Left forelimb (tissue), 1 donor: Measurements from ENCODE around the gene PDE6D.
"Not testable (repeated sequence)": the region's sequence is repeated elsewhere in the genome, so short reads cannot be mapped to it uniquely, and the experiment has no call there.

Source experiments
- DNase-seq: peaks from one replicate; pipeline ENCODE4 v3.0.0-alpha.2; 2018; ENCODE audit warnings: low spot score

Gene PDE6D

GRCh38 chr2:231718799-231719198, 62.3 kb downstream of the PDE6D start:
- no peak for DNase-seq

GRCh38 chr2:231717281-231718171, 63.6 kb downstream of the PDE6D start:
- no peak for DNase-seq

- no peak for DNase-seq
These were observed 64.3 kb downstream of the PDE6D start for GRCh38 chr2:231716666-231717280.

- DNase-seq, result no peak
These were observed 65.0 kb downstream of the PDE6D start for GRCh38 chr2:231715988-231716616.

DNA sequence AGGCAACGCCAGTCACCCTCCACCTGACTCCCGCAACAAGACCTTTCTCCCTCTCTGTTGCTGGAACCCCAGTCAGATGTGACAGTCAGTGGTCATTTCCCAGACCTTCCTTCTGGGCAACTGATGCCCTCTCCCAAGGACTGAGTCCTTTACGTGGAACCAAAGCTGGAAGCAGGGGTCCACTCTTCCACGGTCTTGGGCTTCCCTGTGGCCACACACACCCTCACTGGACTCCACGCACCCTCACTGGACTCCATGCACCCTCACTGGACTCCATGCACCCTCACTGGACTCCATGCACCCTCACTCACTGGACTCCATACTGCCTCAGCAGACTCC, 65.6 kb downstream of the PDE6D start:
- no peak for DNase-seq

DNA sequence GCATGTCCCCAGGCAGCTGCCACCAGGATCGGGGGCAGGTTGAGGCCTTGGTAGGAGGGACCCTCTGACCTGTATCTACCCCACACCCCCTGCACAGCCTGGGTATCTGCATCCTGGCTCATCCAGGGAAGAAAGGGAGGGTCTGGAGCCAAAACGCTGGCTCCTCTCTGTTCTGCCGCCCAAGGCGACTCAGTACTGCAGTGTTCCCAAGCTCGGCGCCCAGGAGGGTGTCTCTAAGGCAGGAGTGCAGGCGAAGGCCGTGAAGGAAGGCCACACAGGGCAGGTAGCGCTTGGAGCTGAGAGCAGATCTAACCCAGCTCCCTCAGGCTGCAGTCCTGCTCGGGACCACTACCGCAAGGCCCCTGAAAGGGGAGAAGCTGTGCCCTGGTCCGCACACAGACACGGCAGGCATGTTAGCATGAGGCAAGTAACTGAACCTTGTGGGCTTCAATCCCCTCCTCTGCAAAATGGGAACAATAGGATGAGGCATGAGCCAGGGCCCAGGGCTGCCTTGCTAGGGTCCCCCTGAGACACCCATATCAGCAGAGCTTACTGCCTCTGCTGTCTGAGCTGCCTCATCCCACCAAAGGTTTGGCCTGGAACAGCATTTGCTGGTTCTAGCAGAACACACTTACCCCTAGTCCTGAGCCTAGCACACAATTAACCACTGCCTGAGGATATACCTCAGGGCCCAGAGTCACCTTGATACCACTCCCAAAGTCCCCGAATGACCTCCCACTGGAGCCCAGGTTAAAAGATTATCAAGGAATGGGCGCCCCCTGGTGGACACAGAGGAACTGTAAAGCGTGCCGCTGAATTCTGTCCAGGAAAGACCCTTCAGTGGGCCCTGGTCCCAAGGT, 66.2 kb downstream of the PDE6D start:
- DNase-seq, result no peak

DNA sequence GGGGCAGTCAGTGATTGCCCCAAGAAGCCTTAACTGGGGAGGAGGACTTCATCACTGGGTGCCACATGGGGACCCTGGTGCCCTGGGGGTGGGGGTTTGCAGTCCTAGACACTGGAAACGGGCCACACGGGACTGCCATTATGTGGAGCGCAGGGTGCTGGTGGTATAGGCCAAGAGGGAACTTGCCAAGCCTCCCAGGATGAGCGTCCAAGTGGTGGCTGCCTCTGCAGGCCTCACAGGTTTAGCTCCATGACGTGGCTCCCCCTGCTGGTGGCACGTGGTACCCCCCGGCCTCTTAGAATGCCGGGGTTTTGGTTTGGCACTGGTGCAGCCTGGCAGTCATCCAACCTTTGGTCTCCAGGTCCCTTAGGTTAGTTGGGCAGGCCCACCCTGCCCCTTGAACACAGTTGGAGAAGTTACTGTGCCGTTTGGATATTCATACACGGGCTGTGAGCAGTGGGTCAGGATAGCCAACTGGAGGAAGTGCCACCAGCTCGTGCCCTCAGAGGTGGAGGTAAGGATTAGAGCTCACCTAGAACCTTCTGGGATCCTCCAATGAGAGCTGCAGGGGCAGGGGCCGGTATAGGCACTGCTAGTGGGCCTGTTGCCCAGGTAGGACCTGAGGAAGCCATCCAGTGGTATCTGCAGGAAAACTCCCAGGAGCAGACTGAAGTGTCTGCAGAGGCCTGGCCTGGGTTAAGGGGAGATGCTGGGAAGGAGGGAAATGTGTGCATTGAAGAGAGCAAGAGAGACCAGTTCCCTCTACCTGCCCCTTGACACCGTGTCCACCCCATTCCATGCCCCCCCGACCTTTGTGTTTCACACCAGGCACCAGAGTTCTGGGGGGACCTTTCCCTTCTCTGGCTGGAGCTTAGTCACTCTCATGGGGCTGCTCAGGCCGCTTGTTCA, 67.1 kb downstream of the PDE6D start:
- peak; percentile 85 for DNase-seq

DNA sequence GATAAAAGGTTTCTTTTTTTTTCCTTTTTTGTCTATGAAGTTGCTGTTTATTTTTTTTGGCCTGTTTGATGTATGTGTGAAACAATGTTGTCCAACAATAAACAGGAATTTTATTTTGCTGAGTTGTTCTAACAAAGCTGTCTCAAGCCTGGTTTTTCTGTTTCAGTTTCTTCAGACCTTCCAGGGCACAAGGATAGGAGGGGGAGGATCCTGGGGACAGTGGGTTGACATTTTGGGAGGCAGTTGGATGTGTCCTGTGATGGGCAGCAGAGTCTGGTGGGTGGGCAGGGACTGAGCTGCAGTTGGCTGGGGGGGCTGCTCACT, 67.7 kb downstream of the PDE6D start:
- DNase-seq, result not testable (repeated sequence)

GRCh38 chr2:231712451-231713021, 68.5 kb downstream of the PDE6D start:
- DNase-seq, result not testable (repeated sequence)

DNA sequence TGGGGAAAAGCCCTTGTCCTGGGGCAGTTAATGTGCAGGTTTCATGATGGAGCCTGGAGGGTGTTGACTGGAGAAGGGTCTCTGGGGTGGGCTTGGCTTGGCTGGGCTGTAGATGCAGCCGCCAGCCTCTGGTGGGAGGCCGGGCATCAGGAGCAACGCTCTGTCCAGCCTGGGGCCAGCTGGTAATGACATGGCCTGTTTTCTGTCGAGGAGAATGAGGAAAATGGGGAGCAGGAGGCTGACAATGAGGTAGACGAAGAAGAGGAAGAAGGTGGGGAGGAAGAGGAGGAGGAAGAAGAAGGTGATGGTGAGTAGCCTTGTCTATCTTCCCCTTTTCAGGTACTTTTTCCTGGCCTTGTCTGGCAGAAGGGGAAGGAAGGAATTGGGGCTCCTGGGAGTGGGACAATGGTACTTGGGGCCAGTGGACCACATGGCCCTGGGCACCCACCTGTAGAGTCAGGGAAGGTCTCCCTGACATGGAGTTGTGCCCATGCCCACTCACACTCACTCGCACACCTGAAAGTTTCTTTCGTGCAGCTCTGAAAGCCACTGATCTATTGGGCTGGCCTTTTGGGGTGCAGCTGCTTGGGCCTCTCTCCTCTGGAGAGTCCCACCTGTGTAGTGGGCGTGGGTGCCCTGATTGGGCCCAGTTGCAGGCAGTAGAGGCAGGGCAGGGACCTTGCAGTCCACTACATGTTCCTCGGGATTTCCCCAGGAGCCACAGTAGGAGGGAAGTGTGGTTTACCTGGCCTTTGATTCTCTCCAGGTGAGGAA, 69.2 kb downstream of the PDE6D start:
- no peak for DNase-seq

- DNase-seq, result peak; percentile 66
These were observed 70.0 kb downstream of the PDE6D start for GRCh38 chr2:231710799-231711676.

GRCh38 chr2:231709981-231710798, 70.9 kb downstream of the PDE6D start:
- peak; percentile 94 for DNase-seq

GRCh38 chr2:231709636-231709980, 71.5 kb downstream of the PDE6D start:
- DNase-seq, result no peak

DNA sequence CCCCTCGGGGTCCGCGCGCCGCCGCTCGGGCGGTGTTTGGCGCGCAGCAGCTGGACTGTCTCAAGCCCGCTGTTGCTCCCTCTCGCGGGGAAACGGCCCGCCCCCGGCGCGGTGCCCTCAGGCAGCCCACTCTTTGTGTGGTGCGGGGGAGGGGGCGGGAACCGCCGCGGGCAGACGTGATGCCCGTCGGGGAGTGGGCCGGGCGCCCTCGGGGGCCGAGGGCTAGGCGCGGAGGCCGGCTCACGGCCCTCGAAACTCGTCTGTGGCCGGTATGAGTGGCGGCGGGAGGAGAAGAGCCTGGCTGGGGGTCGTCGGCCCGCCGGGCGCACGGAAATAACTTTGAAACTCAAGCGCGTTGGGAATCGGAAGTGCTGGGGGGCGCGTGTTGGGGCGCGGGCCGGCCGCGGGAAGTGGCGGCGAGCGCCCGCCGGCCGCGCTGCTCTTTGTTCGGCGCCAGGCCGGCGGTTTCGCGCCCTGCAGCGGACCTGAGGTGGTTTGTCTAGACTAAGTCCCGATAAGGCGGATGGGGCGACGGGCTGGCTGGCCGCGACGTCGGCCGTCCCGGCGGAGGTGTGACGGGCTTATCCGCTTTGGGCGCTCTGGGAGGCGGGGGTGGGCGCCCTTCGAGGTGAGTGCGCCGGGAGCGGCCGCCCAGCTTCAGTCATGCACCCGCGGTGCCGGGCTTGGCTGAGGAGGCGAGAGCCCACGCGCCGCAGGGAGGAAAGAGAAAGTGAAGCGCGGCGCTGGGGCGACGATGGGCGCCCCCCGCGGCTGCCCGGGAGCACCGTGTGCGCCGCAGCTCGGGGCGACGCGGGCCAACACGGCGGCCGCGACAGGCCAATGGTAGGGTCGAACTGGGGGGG, 72.1 kb downstream of the PDE6D start:
- DNase-seq, result no peak

- DNase-seq, result peak; percentile 100
These were observed 72.9 kb downstream of the PDE6D start, which contains the start of gene PTMA for GRCh38 chr2:231707927-231708772. Gene PTMA, plus strand, starts transcription at chr2:231708525. Its CDS starts 182 bp downstream, at chr2:231708707.

- no peak for DNase-seq
These were observed 73.5 kb downstream of the PDE6D start for GRCh38 chr2:231707625-231707926.
